ENCODE data around the gene PGLYRP2. TPM values are rescaled to one million over a fixed set of nuclear protein-coding genes. Genes with fewer than 3 reads are reported as not detected.

The PGLYRP2 gene
- total RNA-seq, 1 experiment from 2014 or later: not detected

DNA sequence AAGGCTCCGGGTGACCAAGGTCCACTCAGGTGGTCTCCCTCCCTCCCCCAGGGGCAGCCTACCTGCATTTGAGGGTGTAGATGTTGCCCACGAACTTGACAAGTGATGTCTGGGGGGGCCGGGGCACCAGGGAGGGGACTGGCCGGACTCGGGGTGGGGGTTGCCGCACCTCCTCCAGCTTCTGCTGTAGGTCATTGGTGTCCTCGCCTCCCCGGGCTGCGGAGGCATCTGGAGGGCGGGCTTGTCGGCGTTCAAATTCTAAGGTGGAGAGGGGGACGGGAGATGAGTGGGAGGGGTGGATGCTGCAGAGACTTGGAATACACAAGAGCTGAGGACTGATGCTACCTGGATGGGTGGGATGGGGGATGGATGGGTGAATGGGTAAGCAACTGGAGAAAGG is 55.2 kb downstream of the PGLYRP2 start:
- TF ChIP-seq CTCF (IDR thresholded peaks at IDR 0.05; ENCODE audit: insufficient read depth in 1 of 2, low read depth in 1 of 2, low read length in 1 of 2, severe bottlenecking in 1 of 2, unreplicated experiment in 1 of 2): no peak
- intact Hi-C loops (cut with micrococcal nuclease; ENCODE audit: unreplicated experiment): no loop called here
- no peak for DNase-seq
- H3K36me3 ChIP-seq (ENCODE audit: control insufficient read depth, insufficient read depth, low read length): peaks cover 3% of the 10 kb centered on the region
- no TSS peak for BruUV-seq (replicated peaks)
- no peaks in the 10 kb centered on the region for H3K27me3 ChIP-seq (replicated peaks; ENCODE audit: control insufficient read depth, insufficient read depth, low read length)
- no peak overlapping the region for H3K4me3 ChIP-seq (ENCODE audit: low read depth, low read length)
- H3K4me1 Mint-ChIP-seq (ENCODE audit: low read depth, unreplicated experiment): no peaks in the 10 kb centered on the region
- ChIA-PET POLR2A (interaction anchor here (0.6 kb wide), 1 partner anchor 9 kb away, joined by 3 read pairs; no protein-coding TSS in a partner anchor), CTCF (no interaction called here)
- no peak overlapping the region for H3K27ac Mint-ChIP-seq (ENCODE audit: unreplicated experiment)
- no peak overlapping the region for H3K4me3 Mint-ChIP-seq (ENCODE audit: unreplicated experiment)
- no peaks in the 10 kb centered on the region for H3K9me3 Mint-ChIP-seq (ENCODE audit: unreplicated experiment)
- peaks cover 41% of the 10 kb centered on the region for H3K36me3 Mint-ChIP-seq (ENCODE audit: insufficient read depth, unreplicated experiment)
- no peaks in the 10 kb centered on the region for H3K27me3 Mint-ChIP-seq (ENCODE audit: insufficient read depth, unreplicated experiment)
- no peaks in the 10 kb centered on the region for H3K4me1 ChIP-seq
- no peaks in the 10 kb centered on the region for H3K9me3 ChIP-seq

GRCh38 chr19:15423130-15423529 is 56.2 kb downstream of the PGLYRP2 start:
- no peak for DNase-seq
- Histone ChIP-seq H3K4me3 (ENCODE audit: low read depth, low read length) (no peak overlapping the region), H3K9me3 (no peaks in the 10 kb centered on the region), H3K36me3 (ENCODE audit: control insufficient read depth, insufficient read depth, low read length) (peaks cover 3% of the 10 kb centered on the region), H3K27me3 (replicated peaks; ENCODE audit: control insufficient read depth, insufficient read depth, low read length) (no peaks in the 10 kb centered on the region), H3K4me1 (no peaks in the 10 kb centered on the region)
- no TSS peak for BruUV-seq (replicated peaks)
- Mint-ChIP-seq H3K9me3 (ENCODE audit: unreplicated experiment) (no peaks in the 10 kb centered on the region), H3K4me3 (ENCODE audit: unreplicated experiment) (no peak overlapping the region), H3K27ac (ENCODE audit: unreplicated experiment) (no peak overlapping the region), H3K4me1 (ENCODE audit: low read depth, unreplicated experiment) (peaks cover 2% of the 10 kb centered on the region), H3K36me3 (ENCODE audit: insufficient read depth, unreplicated experiment) (peaks cover 51% of the 10 kb centered on the region), H3K27me3 (ENCODE audit: insufficient read depth, unreplicated experiment) (no peaks in the 10 kb centered on the region)
- ChIA-PET POLR2A (no interaction called here), CTCF (no interaction called here)
- intact Hi-C loops (cut with micrococcal nuclease; ENCODE audit: unreplicated experiment): no loop called here
- TF ChIP-seq CTCF (IDR thresholded peaks at IDR 0.05; ENCODE audit: insufficient read depth in 1 of 2, low read depth in 1 of 2, low read length in 1 of 2, severe bottlenecking in 1 of 2, unreplicated experiment in 1 of 2): no peak

GRCh38 chr19:15422296-15423075 is 56.8 kb downstream of the PGLYRP2 start:
- CTCF ChIA-PET: no interaction called here
- TF ChIP-seq CTCF (IDR thresholded peaks at IDR 0.05; ENCODE audit: insufficient read depth in 1 of 2, low read depth in 1 of 2, low read length in 1 of 2, severe bottlenecking in 1 of 2, unreplicated experiment in 1 of 2): no peak
- Mint-ChIP-seq H3K36me3 (ENCODE audit: insufficient read depth, unreplicated experiment) (peaks cover 56% of the 10 kb centered on the region), H3K4me3 (ENCODE audit: unreplicated experiment) (no peak overlapping the region), H3K4me1 (ENCODE audit: low read depth, unreplicated experiment) (peaks cover 6% of the 10 kb centered on the region), H3K9me3 (ENCODE audit: unreplicated experiment) (no peaks in the 10 kb centered on the region), H3K27me3 (ENCODE audit: insufficient read depth, unreplicated experiment) (no peaks in the 10 kb centered on the region), H3K27ac (ENCODE audit: unreplicated experiment) (no peak overlapping the region)
- BruUV-seq (replicated peaks): no TSS peak
- Histone ChIP-seq H3K9me3 (no peaks in the 10 kb centered on the region), H3K4me3 (ENCODE audit: low read depth, low read length) (no peak overlapping the region), H3K27me3 (replicated peaks; ENCODE audit: control insufficient read depth, insufficient read depth, low read length) (no peaks in the 10 kb centered on the region), H3K4me1 (no peaks in the 10 kb centered on the region; the same call in 1 of the 2 replicates), H3K36me3 (ENCODE audit: control insufficient read depth, insufficient read depth, low read length) (peaks cover 3% of the 10 kb centered on the region)
- intact Hi-C loops (cut with micrococcal nuclease; ENCODE audit: unreplicated experiment): no loop called here
- POLR2A ChIA-PET: no interaction called here
- no peak for DNase-seq
